Liver (tissue), 9 donors: ENCODE results near the gene NUDT2. TPM values are rescaled to one million over a fixed set of nuclear protein-coding genes. Genes with fewer than 3 reads are reported as not detected.

ENCODE experiments used
- DNase-seq: peaks from one replicate; pipeline ENCODE4 v3.0.0-alpha.2; 2017; ENCODE audit warnings: low spot score
- H3K27ac ChIP-seq, 2 donors: one replicate each; pipeline ENCODE4 v1.7.0; 2013; ENCODE audit warnings: inconsistent platforms in 2 of 2, low read length in 2 of 2, control low read depth in 1 of 2, low read depth in 1 of 2, mild to moderate bottlenecking in 1 of 2
- H3K27me3 ChIP-seq, 4 donors: one replicate each; pipeline versions ENCODE4 v1.6.1 to v1.7.0; 2013; ENCODE audit warnings: low read length in 3 of 4, inconsistent platforms in 1 of 4, mild to moderate bottlenecking in 1 of 4, moderate library complexity in 1 of 4; ENCODE audit not compliant: control insufficient read depth in 4 of 4, insufficient read depth in 4 of 4
- H3K36me3 ChIP-seq, 4 donors: one replicate each; pipeline versions ENCODE4 v1.6.1 to v1.7.0; 2013; ENCODE audit warnings: low read length in 3 of 4, mild to moderate bottlenecking in 3 of 4, low read depth in 1 of 4, moderate library complexity in 1 of 4; ENCODE audit not compliant: control insufficient read depth in 4 of 4, insufficient read depth in 3 of 4
- H3K4me1 ChIP-seq, 4 donors: one replicate each; pipeline versions ENCODE4 v1.6.1 to v1.7.0; 2013; ENCODE audit warnings: low read length in 3 of 4, mild to moderate bottlenecking in 3 of 4, moderate library complexity in 1 of 4; ENCODE audit not compliant: control insufficient read depth in 4 of 4, insufficient read depth in 4 of 4
- H3K4me3 ChIP-seq, 3 donors: one replicate each; pipeline versions ENCODE4 v1.6.1 to v1.7.0; 2013; ENCODE audit warnings: low read length in 3 of 3, control low read depth in 1 of 3, low read depth in 1 of 3, mild to moderate bottlenecking in 1 of 3
- H3K9ac ChIP-seq, 2 donors: one replicate each; pipeline ENCODE4 v1.7.0; 2013; ENCODE audit warnings: low read length in 2 of 2, mild to moderate bottlenecking in 2 of 2, moderate library complexity in 2 of 2, control low read depth in 1 of 2, low read depth in 1 of 2
- H3K9me3 ChIP-seq, 4 donors: one replicate each; pipeline versions ENCODE4 v1.6.1 to v1.7.0; 2013; ENCODE audit warnings: low read length in 3 of 4; ENCODE audit not compliant: control insufficient read depth in 4 of 4
- EGR1 ChIP-seq, 2 donors: IDR thresholded peaks; 2 replicates each; pipeline ENCODE4 v1.6.1; 2016 to 2018; ENCODE audit warnings: antibody characterized with exemption in 2 of 2, low read depth in 2 of 2
- FOXA1 ChIP-seq: IDR thresholded peaks from 2 replicates; pipeline ENCODE4 v1.6.1; 2016; ENCODE audit warnings: antibody characterized with exemption
- FOXA2 ChIP-seq: IDR thresholded peaks from 2 replicates; pipeline ENCODE4 v1.6.1; 2016; ENCODE audit warnings: antibody characterized with exemption
- GABPA ChIP-seq, 2 donors: IDR thresholded peaks in 1 of 2; conservative IDR thresholded peaks in 1 of 2; 2 replicates each; pipeline ENCODE4 v1.6.1; 2016; ENCODE audit warnings: antibody characterized with exemption in 2 of 2, mild to moderate bottlenecking in 1 of 2, moderate library complexity in 1 of 2
- HNF4A ChIP-seq, 2 donors: conservative IDR thresholded peaks; 2 replicates each; pipeline ENCODE4 v1.6.1; 2016; ENCODE audit warnings: antibody characterized with exemption in 2 of 2, mild to moderate bottlenecking in 2 of 2
- HNF4G ChIP-seq: IDR thresholded peaks from 2 replicates; pipeline ENCODE4 v1.6.1; 2016; ENCODE audit warnings: antibody characterized with exemption
- JUND ChIP-seq, 2 donors: IDR thresholded peaks; 2 replicates each; pipeline ENCODE4 v1.6.1; 2016; ENCODE audit warnings: antibody characterized with exemption in 2 of 2
- NR2F2 ChIP-seq: IDR thresholded peaks from 2 replicates; pipeline ENCODE4 v1.6.1; 2016; ENCODE audit warnings: antibody characterized with exemption
- RAD21 ChIP-seq, 2 donors: IDR thresholded peaks; 2 replicates each; pipeline ENCODE4 v1.6.1; 2016; ENCODE audit warnings: antibody characterized with exemption in 2 of 2, mild to moderate bottlenecking in 2 of 2
- RXRA ChIP-seq, 2 donors: IDR thresholded peaks; 2 replicates each; pipeline ENCODE4 v1.6.1; 2017 to 2018; ENCODE audit warnings: antibody characterized with exemption in 2 of 2, mild to moderate bottlenecking in 1 of 2
- SP1 ChIP-seq: IDR thresholded peaks from 2 replicates; pipeline ENCODE4 v1.6.1; 2018; ENCODE audit warnings: antibody characterized with exemption, mild to moderate bottlenecking
- TAF1 ChIP-seq: conservative IDR thresholded peaks from 2 replicates; pipeline ENCODE4 v1.6.1; 2016; ENCODE audit warnings: antibody characterized with exemption, mild to moderate bottlenecking
- YY1 ChIP-seq: IDR thresholded peaks from 2 replicates; pipeline ENCODE4 v1.6.1; 2016; ENCODE audit warnings: antibody characterized with exemption, mild to moderate bottlenecking
- WGBS: extraction: QIAGEN DNeasy Blood & Tissue Kit; methylation state at CpG from one replicate; pipeline ENCODE4 v1.1.7; 2013; 5-methylcytosine and 5-hydroxymethylcytosine counted together
- polyA plus RNA-seq, 2 donors: library from polyadenylated mRNA; stranded (reverse) in 1 of 2; unstranded in 1 of 2; fragments of 200-250 nt in 1 of 2; fragments of >200 nt in 1 of 2; fragmentation: Nextera tagmentation in 1 of 2; extraction: Ambion mirVana in 1 of 2; gene quantifications; one replicate each; pipeline versions ENCODE4 v1.2.1 to v1.2.3, GENCODE V29; 2013 to 2015
- total RNA-seq, 2 donors: library from RNA; depleted of rRNA; stranded (reverse); fragments of >200 nt; gene quantifications; one replicate each; pipeline ENCODE4 v1.2.3, GENCODE V29; 2014
- TF ChIP-seq, protein P1 (sequence below): IDR thresholded peaks from 2 replicates; pipeline ENCODE4 v1.6.1; 2016; ENCODE audit warnings: antibody characterized with exemption
- TF ChIP-seq, protein P2 (sequence below): fragments of 150-350 bp; IDR thresholded peaks from 2 replicates; pipeline ENCODE4 v1.5.1; 2017; ENCODE audit warnings: improper control_type of control experiment, low read depth, low read length; ENCODE audit not compliant: missing input control
- TF ChIP-seq, protein P3 (sequence below): IDR thresholded peaks from 2 replicates; pipeline ENCODE4 v1.6.1; 2016; ENCODE audit warnings: antibody characterized with exemption
- TF ChIP-seq, protein P4 (sequence below): IDR thresholded peaks from 2 replicates; pipeline ENCODE4 v1.6.1; 2016; ENCODE audit warnings: antibody characterized with exemption
- TF ChIP-seq, protein P5 (sequence below): IDR thresholded peaks from 2 replicates; pipeline ENCODE4 v1.6.1; 2016; ENCODE audit warnings: antibody characterized with exemption, mild to moderate bottlenecking
- donor health status: healthy.
- donor health status: healthy.
- donor health status: healthy.
- donor health status: healthy.
- donor health status: healthy.

NUDT2 gene
- total and polyA plus RNA-seq, 4 donors = 9.2 to 23.5 (median 15.7) TPM

- TF ChIP-seq, protein P1, sequence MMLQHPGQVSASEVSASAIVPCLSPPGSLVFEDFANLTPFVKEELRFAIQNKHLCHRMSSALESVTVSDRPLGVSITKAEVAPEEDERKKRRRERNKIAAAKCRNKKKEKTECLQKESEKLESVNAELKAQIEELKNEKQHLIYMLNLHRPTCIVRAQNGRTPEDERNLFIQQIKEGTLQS = no peak
- TF ChIP-seq FOXA1 (no peak), HNF4G (no peak), FOXA2 (no peak), JUND (IDR thresholded peaks at IDR 0.05) (no peak), RXRA (IDR thresholded peaks at IDR 0.05) (no peak), GABPA (IDR thresholded peaks at IDR 0.05 in 1 of 2, conservative IDR thresholded peaks at IDR 0.05 in 1 of 2) (no peak), SP1 (no peak), RAD21 (IDR thresholded peaks at IDR 0.05) (no peak), YY1 (no peak), NR2F2 (no peak), TAF1 (no peak)
- TF ChIP-seq, protein P2, sequence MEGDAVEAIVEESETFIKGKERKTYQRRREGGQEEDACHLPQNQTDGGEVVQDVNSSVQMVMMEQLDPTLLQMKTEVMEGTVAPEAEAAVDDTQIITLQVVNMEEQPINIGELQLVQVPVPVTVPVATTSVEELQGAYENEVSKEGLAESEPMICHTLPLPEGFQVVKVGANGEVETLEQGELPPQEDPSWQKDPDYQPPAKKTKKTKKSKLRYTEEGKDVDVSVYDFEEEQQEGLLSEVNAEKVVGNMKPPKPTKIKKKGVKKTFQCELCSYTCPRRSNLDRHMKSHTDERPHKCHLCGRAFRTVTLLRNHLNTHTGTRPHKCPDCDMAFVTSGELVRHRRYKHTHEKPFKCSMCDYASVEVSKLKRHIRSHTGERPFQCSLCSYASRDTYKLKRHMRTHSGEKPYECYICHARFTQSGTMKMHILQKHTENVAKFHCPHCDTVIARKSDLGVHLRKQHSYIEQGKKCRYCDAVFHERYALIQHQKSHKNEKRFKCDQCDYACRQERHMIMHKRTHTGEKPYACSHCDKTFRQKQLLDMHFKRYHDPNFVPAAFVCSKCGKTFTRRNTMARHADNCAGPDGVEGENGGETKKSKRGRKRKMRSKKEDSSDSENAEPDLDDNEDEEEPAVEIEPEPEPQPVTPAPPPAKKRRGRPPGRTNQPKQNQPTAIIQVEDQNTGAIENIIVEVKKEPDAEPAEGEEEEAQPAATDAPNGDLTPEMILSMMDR = no peak
- TF ChIP-seq, protein P3, sequence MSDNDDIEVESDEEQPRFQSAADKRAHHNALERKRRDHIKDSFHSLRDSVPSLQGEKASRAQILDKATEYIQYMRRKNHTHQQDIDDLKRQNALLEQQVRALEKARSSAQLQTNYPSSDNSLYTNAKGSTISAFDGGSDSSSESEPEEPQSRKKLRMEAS = no peak
- TF ChIP-seq, protein P4, sequence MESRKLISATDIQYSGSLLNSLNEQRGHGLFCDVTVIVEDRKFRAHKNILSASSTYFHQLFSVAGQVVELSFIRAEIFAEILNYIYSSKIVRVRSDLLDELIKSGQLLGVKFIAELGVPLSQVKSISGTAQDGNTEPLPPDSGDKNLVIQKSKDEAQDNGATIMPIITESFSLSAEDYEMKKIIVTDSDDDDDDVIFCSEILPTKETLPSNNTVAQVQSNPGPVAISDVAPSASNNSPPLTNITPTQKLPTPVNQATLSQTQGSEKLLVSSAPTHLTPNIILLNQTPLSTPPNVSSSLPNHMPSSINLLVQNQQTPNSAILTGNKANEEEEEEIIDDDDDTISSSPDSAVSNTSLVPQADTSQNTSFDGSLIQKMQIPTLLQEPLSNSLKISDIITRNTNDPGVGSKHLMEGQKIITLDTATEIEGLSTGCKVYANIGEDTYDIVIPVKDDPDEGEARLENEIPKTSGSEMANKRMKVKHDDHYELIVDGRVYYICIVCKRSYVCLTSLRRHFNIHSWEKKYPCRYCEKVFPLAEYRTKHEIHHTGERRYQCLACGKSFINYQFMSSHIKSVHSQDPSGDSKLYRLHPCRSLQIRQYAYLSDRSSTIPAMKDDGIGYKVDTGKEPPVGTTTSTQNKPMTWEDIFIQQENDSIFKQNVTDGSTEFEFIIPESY = no peak
- TF ChIP-seq, protein P5, sequence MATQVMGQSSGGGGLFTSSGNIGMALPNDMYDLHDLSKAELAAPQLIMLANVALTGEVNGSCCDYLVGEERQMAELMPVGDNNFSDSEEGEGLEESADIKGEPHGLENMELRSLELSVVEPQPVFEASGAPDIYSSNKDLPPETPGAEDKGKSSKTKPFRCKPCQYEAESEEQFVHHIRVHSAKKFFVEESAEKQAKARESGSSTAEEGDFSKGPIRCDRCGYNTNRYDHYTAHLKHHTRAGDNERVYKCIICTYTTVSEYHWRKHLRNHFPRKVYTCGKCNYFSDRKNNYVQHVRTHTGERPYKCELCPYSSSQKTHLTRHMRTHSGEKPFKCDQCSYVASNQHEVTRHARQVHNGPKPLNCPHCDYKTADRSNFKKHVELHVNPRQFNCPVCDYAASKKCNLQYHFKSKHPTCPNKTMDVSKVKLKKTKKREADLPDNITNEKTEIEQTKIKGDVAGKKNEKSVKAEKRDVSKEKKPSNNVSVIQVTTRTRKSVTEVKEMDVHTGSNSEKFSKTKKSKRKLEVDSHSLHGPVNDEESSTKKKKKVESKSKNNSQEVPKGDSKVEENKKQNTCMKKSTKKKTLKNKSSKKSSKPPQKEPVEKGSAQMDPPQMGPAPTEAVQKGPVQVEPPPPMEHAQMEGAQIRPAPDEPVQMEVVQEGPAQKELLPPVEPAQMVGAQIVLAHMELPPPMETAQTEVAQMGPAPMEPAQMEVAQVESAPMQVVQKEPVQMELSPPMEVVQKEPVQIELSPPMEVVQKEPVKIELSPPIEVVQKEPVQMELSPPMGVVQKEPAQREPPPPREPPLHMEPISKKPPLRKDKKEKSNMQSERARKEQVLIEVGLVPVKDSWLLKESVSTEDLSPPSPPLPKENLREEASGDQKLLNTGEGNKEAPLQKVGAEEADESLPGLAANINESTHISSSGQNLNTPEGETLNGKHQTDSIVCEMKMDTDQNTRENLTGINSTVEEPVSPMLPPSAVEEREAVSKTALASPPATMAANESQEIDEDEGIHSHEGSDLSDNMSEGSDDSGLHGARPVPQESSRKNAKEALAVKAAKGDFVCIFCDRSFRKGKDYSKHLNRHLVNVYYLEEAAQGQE = no peak
- peaks cover 2 to 13% (median 9%) of the 10 kb centered on the region in 4 donors for H3K4me1 ChIP-seq
- WGBS = 88% methylated on average over 1 of the region's 1 CpG
- no peaks in the 10 kb centered on the region for H3K9me3 ChIP-seq
- H3K4me3 ChIP-seq = no peak overlapping the region
- no peak for DNase-seq
- no peak overlapping the region for H3K27ac ChIP-seq
- no peak overlapping the region for H3K9ac ChIP-seq
- H3K36me3 ChIP-seq = no peaks in the 10 kb centered on the region
- no peaks in the 10 kb centered on the region for H3K27me3 ChIP-seq
Measured at GRCh38 chr9:34326690-34327089, 2.7 kb upstream of the NUDT2 start.

- no peak overlapping the region for H3K9ac ChIP-seq
- no peak for DNase-seq
- H3K9me3 ChIP-seq = no peaks in the 10 kb centered on the region
- no peaks in the 10 kb centered on the region for H3K36me3 ChIP-seq
- peak overlapping the region; percentile 58 to 71 (median 60) for H3K4me3 ChIP-seq
- WGBS = 10% methylated on average over 11 of the region's 11 CpGs
- peak overlapping the region; percentile 6 to 49 for H3K27ac ChIP-seq
- no peaks in the 10 kb centered on the region for H3K27me3 ChIP-seq
- peaks cover 2 to 30% (median 20%) of the 10 kb centered on the region in 4 donors for H3K4me1 ChIP-seq
- TF ChIP-seq HNF4A (conservative IDR thresholded peaks at IDR 0.05) (no peak), EGR1 (IDR thresholded peaks at IDR 0.05; ENCODE audit: low read depth in 2 of 2) (no peak), RAD21 (IDR thresholded peaks at IDR 0.05) (no peak), GABPA (IDR thresholded peaks at IDR 0.05 in 1 of 2, conservative IDR thresholded peaks at IDR 0.05 in 1 of 2) (no peak), FOXA1 (no peak), JUND (IDR thresholded peaks at IDR 0.05) (no peak), SP1 (no peak), TAF1 (no peak), RXRA (IDR thresholded peaks at IDR 0.05) (no peak)
- TF ChIP-seq, protein P1 = no peak
- TF ChIP-seq, protein P2 = no peak
- TF ChIP-seq, protein P3 = no peak
Measured at GRCh38 chr9:34328500-34328986, 826 bp upstream of the NUDT2 start.
